Stimulated activated naive CD4-positive, alpha-beta T cell (primary cell): ENCODE data around the gene PODXL2.
"Not testable (repeated sequence)": the region's sequence is repeated elsewhere in the genome, so short reads cannot be mapped to it uniquely, and the experiment has no call there.

Experiments
- DNase-seq, 6 experiments: peaks; one replicate each; lab custom pipeline; 2025; lab: John Stamatoyannopoulos, UW

The PODXL2 gene

DNA sequence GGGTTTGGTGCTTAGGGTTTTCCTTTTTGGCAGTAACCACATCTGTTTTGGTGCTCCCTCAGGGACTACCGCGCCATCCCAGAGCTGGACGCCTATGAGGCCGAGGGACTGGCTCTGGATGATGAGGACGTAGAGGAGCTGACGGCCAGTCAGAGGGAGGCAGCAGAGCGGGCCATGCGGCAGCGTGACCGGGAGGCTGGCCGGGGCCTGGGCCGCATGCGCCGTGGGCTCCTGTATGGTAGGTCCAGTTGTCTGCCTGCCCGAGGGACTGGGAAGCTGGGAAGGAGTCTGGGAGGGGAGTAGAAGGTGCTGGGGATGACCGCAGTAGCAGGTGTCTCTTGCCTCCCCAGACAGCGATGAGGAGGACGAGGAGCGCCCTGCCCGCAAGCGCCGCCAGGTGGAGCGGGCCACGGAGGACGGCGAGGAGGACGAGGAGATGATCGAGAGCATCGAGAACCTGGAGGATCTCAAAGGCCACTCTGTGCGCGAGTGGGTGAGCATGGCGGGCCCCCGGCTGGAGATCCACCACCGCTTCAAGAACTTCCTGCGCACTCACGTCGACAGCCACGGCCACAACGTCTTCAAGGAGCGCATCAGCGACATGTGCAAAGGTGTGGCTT is 24.3 kb upstream of the PODXL2 start:
- DNase-seq, result no peak

DNA sequence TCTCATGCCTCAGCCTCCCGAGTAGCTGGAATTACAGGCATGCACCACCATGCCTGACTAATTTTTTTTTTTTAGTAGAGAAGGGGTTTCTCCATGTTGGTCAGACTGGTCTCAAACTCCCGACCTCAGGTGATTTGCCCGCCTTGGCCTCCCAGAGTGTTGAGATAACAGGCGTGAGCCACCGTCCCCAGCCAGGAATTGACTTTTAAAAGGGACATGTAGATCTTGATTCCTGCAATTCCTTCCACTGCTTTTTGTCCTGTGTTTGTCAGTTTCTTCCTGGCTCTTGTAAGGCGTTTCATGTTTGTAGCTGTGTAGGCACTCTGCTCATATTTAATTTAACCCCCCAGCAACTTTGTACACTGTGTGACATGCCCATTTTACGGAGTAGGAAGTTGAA is 23.4 kb upstream of the PODXL2 start:
- DNase-seq, result not testable (repeated sequence)

DNA sequence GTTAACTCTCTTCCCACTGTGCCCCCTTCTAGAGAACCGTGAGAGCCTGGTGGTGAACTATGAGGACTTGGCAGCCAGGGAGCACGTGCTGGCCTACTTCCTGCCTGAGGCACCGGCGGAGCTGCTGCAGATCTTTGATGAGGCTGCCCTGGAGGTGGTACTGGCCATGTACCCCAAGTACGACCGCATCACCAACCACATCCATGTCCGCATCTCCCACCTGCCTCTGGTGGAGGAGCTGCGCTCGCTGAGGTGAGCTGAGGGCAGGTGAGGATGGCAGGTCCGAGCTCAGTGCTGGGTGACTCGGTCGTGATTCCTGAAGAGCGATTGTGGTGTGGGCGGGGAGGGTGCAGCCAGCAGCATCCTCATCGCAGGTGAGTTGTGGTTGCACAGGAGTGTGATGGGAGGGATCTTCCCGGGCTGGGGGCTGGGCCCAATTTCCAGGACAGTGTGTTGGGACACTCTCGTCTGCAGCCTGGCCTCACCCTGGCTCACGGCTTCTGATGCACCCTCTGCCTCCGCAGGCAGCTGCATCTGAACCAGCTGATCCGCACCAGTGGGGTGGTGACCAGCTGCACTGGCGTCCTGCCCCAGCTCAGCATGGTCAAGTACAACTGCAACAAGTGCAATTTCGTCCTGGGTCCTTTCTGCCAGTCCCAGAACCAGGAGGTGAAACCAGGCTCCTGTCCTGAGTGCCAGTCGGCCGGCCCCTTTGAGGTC is 22.7 kb upstream of the PODXL2 start:
- DNase-seq, result no peak

DNA sequence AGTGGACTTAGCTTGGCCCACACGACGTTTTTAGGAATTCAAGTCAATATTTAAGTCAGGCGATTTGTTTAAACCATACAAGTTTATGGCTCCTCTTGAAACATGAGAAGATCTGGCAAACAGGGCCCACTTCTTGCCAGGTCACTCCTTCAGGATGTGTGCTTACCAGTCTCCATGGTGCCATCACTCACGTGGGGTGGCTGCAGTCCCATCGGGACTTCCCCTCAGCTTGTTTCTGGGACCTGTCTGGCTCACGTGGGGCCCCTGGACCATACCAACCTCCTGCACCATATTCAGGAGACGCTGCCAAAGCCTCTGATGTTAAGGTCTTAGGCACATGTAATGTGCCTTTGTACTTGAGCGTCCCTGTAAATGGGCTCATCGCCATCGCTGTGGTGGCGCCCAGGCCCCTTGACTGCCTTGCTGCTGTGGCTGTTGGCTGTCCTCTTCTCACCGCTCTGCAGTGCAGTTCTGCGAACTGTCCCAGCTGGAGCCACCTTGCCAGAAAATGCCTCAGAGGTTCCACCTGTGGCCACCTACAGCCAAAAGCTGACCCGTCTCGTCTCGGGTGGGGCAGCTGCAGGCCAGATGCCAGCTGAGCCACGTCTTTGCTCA is 21.9 kb upstream of the PODXL2 start:
- no peak for DNase-seq

DNA sequence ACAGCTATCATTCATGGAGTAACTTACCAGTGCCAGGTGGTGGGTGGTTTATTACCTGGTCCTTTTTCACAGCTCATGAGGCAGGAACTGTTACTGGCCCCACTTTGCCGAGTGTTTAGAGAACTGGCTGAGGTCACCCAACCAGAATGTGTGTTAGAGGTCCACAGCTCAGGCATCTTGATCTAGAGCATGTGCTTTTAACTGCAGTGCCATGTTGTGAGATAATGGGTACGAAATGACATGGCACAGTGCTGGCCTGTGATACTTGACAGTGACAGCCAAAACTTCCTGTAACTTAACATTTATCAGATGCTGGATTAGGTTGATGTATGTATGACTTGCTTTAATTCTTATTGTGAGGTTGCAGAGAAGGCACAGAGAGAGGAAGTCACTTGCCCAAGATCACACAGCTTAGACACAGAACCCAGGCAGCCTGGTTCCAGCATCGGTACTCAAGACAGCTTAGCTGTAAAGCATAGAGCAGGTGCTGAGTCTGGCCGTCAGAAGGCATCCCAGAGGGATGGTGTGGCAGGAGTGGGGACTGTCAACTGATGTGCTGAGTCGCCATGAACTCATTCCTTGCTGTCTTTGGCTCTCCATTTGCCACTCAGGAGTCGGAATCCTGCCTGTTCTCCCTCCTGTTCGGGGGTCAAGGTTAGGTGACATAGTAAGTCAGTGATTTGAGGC is 21.2 kb upstream of the PODXL2 start:
- no peak for DNase-seq

DNA sequence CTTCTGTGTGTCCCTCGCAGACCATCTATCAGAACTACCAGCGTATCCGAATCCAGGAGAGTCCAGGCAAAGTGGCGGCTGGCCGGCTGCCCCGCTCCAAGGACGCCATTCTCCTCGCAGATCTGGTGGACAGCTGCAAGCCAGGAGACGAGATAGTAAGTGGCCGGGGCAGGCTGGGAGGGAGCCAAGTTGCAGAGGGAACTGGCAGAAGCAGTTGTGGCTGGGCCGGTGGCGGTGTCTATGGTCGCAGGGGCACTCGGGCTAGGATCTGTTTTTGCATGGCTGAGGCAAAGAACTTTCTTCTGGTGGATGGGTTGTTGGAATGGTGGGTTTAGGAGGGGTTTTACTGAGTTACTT is 20.6 kb upstream of the PODXL2 start:
- no peak for DNase-seq

DNA sequence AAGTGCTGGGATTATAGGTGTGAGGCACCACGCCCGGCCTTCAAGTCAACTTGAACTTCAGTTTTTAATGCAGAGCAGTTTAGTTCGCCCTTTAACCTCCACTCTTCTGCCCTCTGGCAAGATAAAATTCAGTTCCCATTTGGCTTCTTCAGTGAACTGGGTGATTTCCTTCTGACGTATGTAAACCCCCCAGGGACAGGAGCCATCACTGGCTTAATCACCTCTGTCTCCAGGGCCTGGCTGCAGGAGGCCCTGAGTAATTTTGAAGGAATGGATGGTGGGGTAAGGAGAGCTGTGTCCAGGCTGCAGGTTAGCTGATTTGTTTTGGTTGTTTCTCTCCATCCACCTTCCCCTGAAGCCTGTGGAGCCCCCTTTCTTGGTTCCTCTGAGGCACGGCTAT is 18.9 kb upstream of the PODXL2 start:
- no peak for DNase-seq

DNA sequence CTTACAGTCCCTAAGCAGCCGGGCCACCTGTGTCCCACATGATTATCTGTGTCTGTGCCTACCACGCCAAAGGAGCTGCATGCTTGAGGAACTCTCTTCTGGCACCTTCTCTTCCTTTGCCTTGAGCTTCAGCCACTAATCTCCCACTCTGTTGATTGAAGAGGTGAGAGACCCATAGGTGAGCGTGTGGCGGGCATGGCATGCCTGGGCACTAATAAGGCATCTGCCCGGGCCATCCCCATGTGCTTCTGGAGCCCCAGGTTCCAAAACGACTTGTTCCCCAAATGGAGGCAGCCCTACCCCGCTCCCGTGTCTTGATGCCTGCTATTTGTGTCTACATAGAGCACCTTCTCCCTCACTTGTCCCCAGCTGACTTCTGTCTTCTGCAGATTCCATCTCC is 17.7 kb upstream of the PODXL2 start:
- no peak for DNase-seq

DNA sequence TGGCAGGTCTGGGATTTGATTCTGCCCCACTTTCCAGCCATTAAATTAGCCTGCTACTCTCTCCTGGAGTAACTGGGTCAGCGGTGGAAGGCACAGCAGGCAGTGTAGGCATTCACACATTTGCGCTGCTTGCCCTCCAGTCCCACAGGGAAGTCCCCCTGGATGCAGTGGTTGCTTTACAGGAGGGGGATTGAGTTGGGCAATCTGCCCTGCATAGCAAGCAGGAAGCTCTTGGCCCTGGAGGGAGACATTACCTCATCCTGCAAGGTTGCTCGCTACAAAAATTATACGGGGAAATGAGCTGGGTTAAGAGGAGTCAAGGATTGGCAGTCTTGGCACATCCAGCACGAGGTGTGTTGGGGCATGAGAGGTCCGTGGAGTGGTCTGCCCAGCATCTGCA is 16.0 kb upstream of the PODXL2 start:
- no peak for DNase-seq

DNA sequence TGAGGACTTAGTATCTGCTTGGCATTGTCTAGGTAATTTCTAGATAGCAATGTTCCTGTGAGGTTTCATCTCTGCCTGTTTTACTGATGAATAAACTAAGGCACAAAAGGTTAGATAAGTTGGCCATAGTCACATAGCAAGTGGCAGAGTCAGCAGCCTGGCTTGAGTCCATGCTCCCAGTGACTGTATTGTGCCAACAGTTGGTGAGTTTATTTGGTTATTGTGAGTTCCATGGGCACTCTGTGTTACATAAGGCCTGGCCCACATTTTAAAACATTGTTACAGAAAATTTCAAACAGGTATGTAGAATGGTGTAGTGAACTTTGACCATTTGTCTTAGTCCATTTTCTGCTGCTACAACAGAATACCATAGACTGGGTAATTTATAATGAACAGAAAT is 15.6 kb upstream of the PODXL2 start:
- no peak for DNase-seq

DNA sequence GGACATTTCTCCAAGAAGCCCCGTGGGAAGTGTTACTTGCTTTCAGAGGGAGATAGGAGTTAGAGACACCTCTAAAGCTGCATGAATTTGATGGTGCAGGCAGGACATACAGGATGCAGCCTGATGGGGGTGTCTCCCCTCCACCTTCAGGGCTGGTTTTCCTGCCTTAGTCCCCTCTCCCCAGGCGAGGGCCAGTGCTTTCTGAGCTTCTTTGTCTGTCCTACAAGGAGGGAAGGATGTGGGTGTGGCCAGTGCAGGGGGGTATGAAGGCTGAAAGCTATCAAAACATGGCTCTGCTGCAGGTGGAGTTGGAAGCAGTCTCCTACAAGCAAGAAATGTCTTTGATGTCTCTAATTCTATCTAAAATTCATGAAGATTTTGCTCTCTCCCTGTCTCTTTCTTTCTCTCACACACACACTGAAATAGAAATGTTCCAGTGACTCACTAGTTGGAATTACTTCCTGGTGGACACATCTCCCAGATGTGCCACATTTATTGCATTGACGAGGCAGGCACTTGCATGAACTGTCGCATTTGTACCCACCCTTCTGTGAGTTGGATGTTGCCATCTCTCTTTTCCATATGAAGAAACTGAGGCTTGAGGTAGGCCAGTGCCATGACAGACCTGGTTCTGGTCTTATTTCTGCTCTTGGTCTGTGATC is 13.9 kb upstream of the PODXL2 start:
- no peak for DNase-seq

DNA sequence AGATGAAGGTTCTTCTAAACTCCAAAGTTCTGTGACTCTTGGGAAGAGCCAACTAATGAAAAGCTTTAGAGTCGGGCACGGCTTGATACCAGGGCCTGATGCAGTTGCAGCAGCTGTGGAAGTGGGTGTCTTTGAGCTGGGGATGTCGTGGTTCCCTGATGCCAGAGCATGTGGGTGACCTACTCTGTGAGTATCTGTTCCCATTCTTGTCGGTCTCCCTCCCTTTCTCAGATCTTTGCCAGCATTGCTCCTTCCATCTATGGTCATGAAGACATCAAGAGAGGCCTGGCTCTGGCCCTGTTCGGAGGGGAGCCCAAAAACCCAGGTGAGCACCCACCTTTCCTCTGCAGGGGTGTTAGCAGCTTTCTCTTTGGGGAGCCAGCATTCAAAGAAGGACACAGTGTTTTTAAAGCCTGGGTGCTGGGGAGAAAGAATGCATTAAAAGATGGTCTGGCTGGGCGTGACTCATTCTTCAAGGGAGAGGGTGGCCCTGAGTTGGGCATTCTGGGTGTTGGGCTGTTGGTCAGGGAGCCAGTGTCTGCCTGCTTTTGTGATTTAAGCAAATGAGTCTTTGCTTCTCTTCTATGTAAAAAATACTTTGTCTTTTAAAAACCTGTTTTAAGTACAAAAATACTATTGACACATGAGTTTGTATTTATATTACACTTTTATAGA is 13.2 kb upstream of the PODXL2 start:
- no peak for DNase-seq

DNA sequence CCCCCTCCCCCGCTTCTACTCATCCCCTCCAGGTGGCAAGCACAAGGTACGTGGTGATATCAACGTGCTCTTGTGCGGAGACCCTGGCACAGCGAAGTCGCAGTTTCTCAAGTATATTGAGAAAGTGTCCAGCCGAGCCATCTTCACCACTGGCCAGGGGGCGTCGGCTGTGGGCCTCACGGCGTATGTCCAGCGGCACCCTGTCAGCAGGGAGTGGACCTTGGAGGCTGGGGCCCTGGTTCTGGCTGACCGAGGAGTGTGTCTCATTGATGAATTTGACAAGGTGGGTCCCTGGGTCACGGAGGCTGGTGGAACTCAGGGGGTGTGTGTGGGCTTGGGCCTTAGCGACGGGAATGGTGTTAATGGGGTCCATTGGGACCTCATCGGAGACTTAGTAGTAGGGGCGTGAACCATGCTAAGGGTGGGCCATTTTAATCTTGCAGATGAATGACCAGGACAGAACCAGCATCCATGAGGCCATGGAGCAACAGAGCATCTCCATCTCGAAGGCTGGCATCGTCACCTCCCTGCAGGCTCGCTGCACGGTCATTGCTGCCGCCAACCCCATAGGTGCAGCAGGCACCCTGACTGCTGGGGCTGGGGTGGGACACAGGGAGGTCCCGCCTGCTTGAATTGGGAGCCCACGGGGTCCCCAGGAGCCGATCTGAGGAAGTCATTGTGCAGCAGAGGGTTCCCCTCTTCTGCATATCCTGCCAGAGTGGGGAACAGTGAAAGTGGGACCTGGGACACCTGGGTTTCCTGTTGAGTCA is 12.0 kb upstream of the PODXL2 start:
- no peak for DNase-seq

DNA sequence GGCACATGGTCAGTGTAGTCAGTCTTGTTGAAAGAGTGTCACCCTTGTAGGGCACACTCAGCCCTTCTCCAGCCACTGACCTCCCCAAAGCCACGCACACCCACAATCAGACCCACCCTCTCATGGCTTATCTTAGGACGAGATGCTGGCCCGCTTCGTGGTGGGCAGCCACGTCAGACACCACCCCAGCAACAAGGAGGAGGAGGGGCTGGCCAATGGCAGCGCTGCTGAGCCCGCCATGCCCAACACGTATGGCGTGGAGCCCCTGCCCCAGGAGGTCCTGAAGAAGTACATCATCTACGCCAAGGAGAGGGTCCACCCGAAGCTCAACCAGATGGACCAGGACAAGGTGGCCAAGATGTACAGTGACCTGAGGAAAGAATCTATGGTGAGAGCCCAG is 10.1 kb upstream of the PODXL2 start:
- no peak for DNase-seq

DNA sequence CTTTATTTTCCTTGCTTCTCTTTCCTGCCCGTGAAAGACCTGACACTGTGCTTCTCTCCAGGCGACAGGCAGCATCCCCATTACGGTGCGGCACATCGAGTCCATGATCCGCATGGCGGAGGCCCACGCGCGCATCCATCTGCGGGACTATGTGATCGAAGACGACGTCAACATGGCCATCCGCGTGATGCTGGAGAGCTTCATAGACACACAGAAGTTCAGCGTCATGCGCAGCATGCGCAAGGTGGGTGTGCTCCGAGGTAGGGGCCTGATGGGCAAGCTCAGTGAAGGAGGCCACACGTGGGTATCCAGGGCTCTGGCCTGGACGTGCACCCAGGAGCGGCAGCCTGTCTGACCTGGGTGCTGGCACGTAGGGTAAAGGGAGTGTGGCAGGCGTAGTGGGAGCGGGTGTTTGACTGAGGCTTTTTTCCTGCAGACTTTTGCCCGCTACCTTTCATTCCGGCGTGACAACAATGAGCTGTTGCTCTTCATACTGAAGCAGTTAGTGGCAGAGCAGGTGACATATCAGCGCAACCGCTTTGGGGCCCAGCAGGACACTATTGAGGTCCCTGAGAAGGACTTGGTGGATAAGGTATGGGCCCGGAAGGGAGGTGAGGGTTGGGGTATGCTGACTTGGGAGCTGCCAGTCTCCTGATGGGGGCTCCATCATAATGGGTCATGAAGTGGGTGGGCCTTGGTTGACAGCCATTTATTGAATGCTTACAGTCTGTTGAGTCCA is 8.2 kb upstream of the PODXL2 start:
- no peak for DNase-seq

DNA sequence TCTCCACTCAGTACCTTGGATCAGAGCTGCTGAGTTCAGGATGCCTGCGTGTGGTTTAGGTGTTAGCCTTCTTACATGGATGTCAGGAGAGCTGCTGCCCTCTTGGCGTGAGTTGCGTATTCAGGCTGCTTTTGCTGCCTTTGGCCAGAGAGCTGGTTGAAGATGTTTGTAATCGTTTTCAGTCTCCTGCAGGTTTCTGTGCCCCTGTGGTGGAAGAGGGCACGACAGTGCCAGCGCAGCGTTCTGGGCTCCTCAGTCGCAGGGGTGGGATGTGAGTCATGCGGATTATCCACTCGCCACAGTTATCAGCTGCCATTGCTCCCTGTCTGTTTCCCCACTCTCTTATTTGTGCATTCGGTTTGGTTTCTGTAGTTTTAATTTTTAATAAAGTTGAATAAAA is 7.0 kb upstream of the PODXL2 start:
- no peak for DNase-seq

DNA sequence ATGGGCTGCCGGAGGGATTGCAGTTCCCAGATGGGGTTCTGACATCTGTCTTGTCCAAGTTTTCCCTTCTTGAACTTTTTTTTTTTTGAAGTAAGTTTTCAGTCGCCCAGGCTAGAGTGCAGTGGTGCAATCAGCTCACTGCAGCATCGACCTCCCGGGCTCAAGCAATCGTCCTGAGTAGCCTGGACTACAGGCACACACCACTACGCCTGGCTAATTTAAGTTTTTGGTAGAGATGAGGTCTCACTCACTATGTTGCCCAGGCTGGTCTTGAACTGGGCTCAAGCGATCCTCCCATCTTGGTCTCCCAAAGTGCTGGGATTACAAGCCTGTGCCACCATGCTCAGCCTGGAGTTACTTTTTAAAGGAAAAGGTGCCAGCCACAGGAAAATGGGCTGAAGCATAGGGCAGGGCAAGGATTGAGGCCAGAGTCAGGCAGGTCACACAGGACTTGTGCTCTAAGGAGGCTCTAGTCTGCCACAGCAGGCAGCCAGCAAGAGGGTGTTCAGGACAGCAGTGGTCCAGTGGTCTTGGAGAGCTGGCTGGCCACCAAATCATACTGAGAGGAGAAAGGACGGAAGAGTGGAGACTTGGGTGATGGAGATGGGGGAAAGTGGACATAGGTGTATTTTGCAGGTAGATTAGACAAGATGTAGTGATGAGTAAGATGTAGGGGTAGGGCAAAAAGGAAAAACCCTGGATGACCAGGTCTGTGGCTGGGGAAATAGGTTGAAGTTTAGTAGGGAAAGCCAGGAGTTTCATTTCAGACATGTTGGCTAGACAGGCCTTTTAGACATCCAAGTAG is 6.0 kb upstream of the PODXL2 start:
- no peak for DNase-seq

DNA sequence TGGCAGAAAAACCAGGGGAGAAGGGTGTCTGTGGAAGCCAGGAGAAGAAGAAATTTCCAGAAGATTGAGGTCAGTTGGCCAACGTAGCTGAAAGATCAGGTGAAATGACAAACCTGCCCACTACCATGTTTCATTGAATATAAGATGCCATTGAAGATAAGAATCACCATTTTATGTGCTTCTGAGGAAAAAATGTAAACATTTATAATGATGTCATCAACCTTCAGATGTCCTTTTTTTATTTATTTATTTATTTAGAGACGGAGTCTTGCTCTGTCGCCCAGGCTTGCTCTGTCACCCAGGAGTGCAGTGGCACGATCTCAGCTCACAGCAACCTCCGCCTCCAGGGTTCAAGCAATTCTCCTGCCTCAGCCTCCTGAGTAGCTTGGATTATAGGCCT is 4.9 kb upstream of the PODXL2 start:
- DNase-seq, result no peak

DNA sequence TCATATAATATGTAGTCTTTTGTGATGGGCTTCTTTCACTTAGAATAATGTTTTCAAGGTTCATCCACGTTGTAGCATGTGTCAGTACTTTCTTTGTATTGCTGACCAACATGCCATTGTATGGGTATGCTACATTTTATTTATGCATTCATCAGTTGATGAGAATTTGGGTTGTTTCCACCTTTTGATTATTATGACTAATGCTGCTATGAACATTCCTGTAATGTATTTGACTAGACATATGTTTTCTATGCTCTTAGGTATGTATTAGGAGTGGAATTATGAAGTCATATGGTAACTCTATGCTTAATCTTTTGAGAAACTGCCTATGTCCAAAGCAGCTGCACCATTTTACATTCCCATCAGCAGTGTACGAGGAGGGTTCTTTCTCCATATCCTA is 3.2 kb upstream of the PODXL2 start:
- DNase-seq, result no peak

DNA sequence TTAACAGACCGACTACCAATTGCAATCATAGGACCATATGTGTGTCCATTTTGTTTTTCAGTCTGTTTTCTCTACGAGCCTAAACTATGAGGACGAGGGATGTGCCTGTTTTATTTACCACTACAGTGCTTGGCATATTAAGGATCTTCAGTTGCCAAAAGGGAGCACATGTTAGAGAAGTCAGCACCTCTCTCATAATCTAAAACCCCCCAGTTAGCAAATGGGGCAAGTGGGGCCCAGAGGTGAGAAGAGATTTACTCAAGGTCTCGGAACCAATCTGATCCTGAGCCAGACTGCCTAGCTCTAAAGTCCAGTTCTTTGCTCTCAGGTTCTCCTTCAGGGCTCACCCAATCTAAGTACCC is 578 bp upstream of the PODXL2 start:
- DNase-seq, result peak in 1 of 6 experiments; percentile 31
